Measurements from ENCODE around the gene UTP14C. TPM values are rescaled to one million over a fixed set of nuclear protein-coding genes. Genes with fewer than 3 reads are reported as not detected.

UTP14C gene
- total RNA-seq, 6 donors from 2014 or later = 8.9 to 26.7 (median 17.4) TPM

- Histone ChIP-seq H3K36me3 (peaks cover 0 to 12% (median 3%) of the 10 kb centered on the region in 4 donors), H3K9me3 (no peaks in the 10 kb centered on the region), H3K4me1 (peaks cover 0 to 5% (median 0%) of the 10 kb centered on the region in 4 donors), H3K4me3 (no peak overlapping the region), H3K27me3 (no peaks in the 10 kb centered on the region), H3K27ac (no peak overlapping the region)
- 75 to 88% methylated on average over 2 of the region's 2 CpGs for WGBS, 2 donors
- DNase-seq (no peak), ATAC-seq (ENCODE audit: low FRiP score in 2 of 2) (no peak)
- TF ChIP-seq POLR2A (IDR thresholded peaks at IDR 0.05) = no peak
- TF ChIP-seq EP300 (IDR thresholded peaks at IDR 0.05) = no peak
- no peak for TF ChIP-seq POLR2AphosphoS5 (IDR thresholded peaks at IDR 0.05)
- TF ChIP-seq CTCF (IDR thresholded peaks at IDR 0.05) = no peak
Observed at GRCh38 chr13:52033039-52033438, 8.5 kb downstream of the UTP14C start.

- Histone ChIP-seq H3K27ac (no peak overlapping the region), H3K9me3 (no peaks in the 10 kb centered on the region), H3K4me3 (no peak overlapping the region), H3K36me3 (no peaks in the 10 kb centered on the region), H3K4me1 (peaks cover 0 to 1% (median 0%) of the 10 kb centered on the region in 4 donors), H3K27me3 (no peaks in the 10 kb centered on the region)
- ATAC-seq (ENCODE audit: low FRiP score in 2 of 2) = no peak
- TF ChIP-seq POLR2A (IDR thresholded peaks at IDR 0.05) = no peak
- TF ChIP-seq POLR2AphosphoS5 (IDR thresholded peaks at IDR 0.05) = no peak
- TF ChIP-seq EP300 (IDR thresholded peaks at IDR 0.05) = no peak
- no peak for TF ChIP-seq CTCF (IDR thresholded peaks at IDR 0.05)
- no peak for DNase-seq
- WGBS, 2 donors = 78 to 85% methylated on average over 5 of the region's 5 CpGs
Observed at GRCh38 chr13:52034616-52035226, 10.2 kb downstream of the UTP14C start.

GRCh38 chr13:52036037-52036436 is 11.5 kb downstream of the UTP14C start:
- ATAC-seq (ENCODE audit: low FRiP score in 2 of 2) (no peak), DNase-seq (no peak)
- H3K27me3 ChIP-seq = no peaks in the 10 kb centered on the region
- WGBS, 2 donors = 77 to 79% methylated on average over 1 of the region's 1 CpG
- H3K27ac ChIP-seq = no peak overlapping the region
- no peaks in the 10 kb centered on the region for H3K9me3 ChIP-seq
- no peaks in the 10 kb centered on the region for H3K36me3 ChIP-seq
- TF ChIP-seq CTCF (IDR thresholded peaks at IDR 0.05) (no peak), POLR2AphosphoS5 (IDR thresholded peaks at IDR 0.05) (no peak), POLR2A (IDR thresholded peaks at IDR 0.05) (no peak)
- no peak overlapping the region for H3K4me3 ChIP-seq
- no peaks in the 10 kb centered on the region for H3K4me1 ChIP-seq

- no peaks in the 10 kb centered on the region for H3K27me3 ChIP-seq
- ATAC-seq (ENCODE audit: low FRiP score in 2 of 2) (no peak), DNase-seq (no peak)
- no peak overlapping the region for H3K27ac ChIP-seq
- no peaks in the 10 kb centered on the region for H3K9me3 ChIP-seq
- WGBS, 2 donors = 77 to 93% methylated on average over 3 of the region's 3 CpGs
- no peaks in the 10 kb centered on the region for H3K4me1 ChIP-seq
- TF ChIP-seq EP300 (IDR thresholded peaks at IDR 0.05) (no peak), POLR2AphosphoS5 (IDR thresholded peaks at IDR 0.05) (no peak), CTCF (IDR thresholded peaks at IDR 0.05) (no peak), POLR2A (IDR thresholded peaks at IDR 0.05) (no peak)
- no peaks in the 10 kb centered on the region for H3K36me3 ChIP-seq
- no peak overlapping the region for H3K4me3 ChIP-seq
Observed at GRCh38 chr13:52043675-52044074, 19.2 kb downstream of the UTP14C start.

- Histone ChIP-seq H3K4me1 (no peaks in the 10 kb centered on the region), H3K9me3 (no peaks in the 10 kb centered on the region), H3K27me3 (no peaks in the 10 kb centered on the region), H3K4me3 (no peak overlapping the region), H3K36me3 (no peaks in the 10 kb centered on the region), H3K27ac (no peak overlapping the region)
- 94 to 98% methylated on average over 3 of the region's 3 CpGs for WGBS, 2 donors
- DNase-seq (no peak), ATAC-seq (ENCODE audit: low FRiP score in 2 of 2) (no peak)
- TF ChIP-seq POLR2A (IDR thresholded peaks at IDR 0.05) (no peak), POLR2AphosphoS5 (IDR thresholded peaks at IDR 0.05) (no peak), EP300 (IDR thresholded peaks at IDR 0.05) (no peak), CTCF (IDR thresholded peaks at IDR 0.05) (no peak)
Observed at GRCh38 chr13:52047463-52047862, 23.0 kb downstream of the UTP14C start.
